Left cardiac atrium (tissue), 4 donors: Measurements from ENCODE around the gene KRT3. TPM values are rescaled to one million over a fixed set of nuclear protein-coding genes. Genes with fewer than 3 reads are reported as not detected.
"Not testable (repeated sequence)": the region's sequence is repeated elsewhere in the genome, so short reads cannot be mapped to it uniquely, and the experiment has no call there.

Experiments
- ATAC-seq, 2 donors: fragments of 200-7000 bp; cut with Tn5 transposase; one replicate each; pipeline ENCODE4 v1.9.1; 2020; ENCODE audit warnings: mild to moderate bottlenecking in 2 of 2, moderate library complexity in 2 of 2
- DNase-seq: peaks from one replicate; pipeline ENCODE4 v3.0.0-alpha.2; 2020
- intact Hi-C, 2 donors: fragments of 100-400 bp; cut with DNase I; formaldehyde crosslinking; loops; one replicate each; pipeline versions ENCODE4 v1.14.1 to v1.15.1; 2022 to 2023
- total RNA-seq, 2 donors: library from RNA; stranded (reverse); fragmentation: NEBNext Ultra II Directional; extraction: Animal tissue kit (Norgen Biotek cat#: 25700); gene quantifications; one replicate each; pipeline ENCODE4 v1.2.1, GENCODE V29; 2021
- donor health status: DM: no; HTN: yes; CAD: no.
- donor health status: DM: no; HTN: yes; CAD: no; lungs with severe emphysema.
- donor health status: DM: yes; HTN: yes; CAD: no.
- donor health status: Dilated cardiomyopathy.

KRT3 gene
- total RNA-seq, 2 donors from 2014 or later = not detected

- ATAC-seq (no peak), DNase-seq (no peak)
- intact Hi-C loops = no loop called here
Measured at GRCh38 chr12:52769354-52769753, 26.6 kb downstream of the KRT3 start.

- DNase-seq (no peak), ATAC-seq (no peak)
- intact Hi-C loops = no loop called here
Measured at GRCh38 chr12:52768479-52769200, 27.3 kb downstream of the KRT3 start.

- ATAC-seq (no peak), DNase-seq (no peak)
- intact Hi-C loops = no loop called here
Measured at GRCh38 chr12:52767427-52767826, 28.5 kb downstream of the KRT3 start.

DNA sequence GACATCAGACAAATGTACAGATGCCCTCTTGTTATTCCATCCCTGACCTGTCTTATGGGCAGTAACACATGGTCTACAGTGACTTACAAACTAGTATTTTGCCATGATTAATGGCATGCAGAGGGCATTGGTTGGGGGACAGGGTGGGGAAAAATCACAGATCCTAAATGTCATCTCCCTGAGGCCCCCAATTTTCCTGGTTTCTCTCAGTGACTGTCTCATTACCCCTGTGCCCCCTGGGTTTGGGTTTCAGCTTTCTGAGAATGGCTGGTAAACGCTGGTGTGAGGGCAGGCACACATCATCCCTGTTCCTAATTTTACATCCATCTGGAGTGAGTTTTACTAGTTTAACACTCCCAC, 28.9 kb downstream of the KRT3 start:
- DNase-seq = no peak
- ATAC-seq = no peak
- intact Hi-C loops = no loop called here

- DNase-seq = no peak
- intact Hi-C loops = no loop called here
- no peak for ATAC-seq
Measured at GRCh38 chr12:52766351-52767019, 29.4 kb downstream of the KRT3 start.

- intact Hi-C loops = no loop called here
- no peak for DNase-seq
- ATAC-seq = no peak
Measured at GRCh38 chr12:52765702-52766101, 30.2 kb downstream of the KRT3 start.

- DNase-seq = no peak
- intact Hi-C loops = no loop called here
- no peak for ATAC-seq
Measured at GRCh38 chr12:52763991-52764390, 31.9 kb downstream of the KRT3 start.

GRCh38 chr12:52763036-52763659, 32.8 kb downstream of the KRT3 start:
- no peak for ATAC-seq
- intact Hi-C loops = no loop called here
- DNase-seq = no peak

DNA sequence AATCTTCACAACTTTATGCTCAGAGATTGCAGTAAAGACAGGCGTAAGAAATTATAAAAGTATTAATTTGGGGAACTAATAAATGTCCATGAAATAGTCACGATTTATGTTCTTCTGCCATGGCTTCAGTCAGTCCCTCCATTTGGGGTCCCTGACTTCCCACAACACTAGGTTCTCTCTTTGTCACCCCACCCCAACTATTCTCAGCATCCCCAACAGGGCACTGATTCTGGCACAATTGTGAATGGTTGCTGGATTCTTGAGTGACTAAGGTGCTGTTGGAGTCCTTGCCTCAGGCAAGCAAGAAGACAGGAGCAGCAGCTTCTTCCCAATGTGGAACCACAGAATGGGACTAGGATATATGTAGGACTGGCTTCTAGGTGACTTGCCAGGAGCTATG, 34.1 kb downstream of the KRT3 start:
- no peak for ATAC-seq

DNA sequence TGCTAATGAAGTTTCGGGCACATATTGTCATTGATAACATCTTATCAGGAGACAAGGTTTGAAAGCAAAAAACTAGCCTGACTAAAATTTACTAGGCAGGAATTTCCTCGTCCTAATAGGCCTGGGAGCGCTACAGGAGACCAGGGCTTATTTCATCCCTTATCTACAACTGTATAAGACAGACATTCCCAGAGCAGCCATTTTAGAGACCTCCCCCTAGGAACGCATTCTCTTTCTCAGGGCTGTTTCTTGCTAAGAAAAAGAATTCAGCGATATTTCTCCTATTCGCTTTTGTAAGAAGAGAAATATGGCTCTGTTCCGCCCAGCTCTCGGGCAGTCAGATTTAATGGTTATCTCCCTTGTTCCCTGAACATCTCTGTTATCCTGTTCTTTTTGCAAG, 34.7 kb downstream of the KRT3 start:
- intact Hi-C loops, ATAC-seq, DNase-seq: not testable (repeated sequence)

More for the DNA sequence above, 34.1 kb downstream of the KRT3 start:
- intact Hi-C loops = no loop called here
- no peak for DNase-seq

GRCh38 chr12:52760623-52761022, 35.3 kb downstream of the KRT3 start:
- intact Hi-C loops = no loop called here
- DNase-seq (no peak), ATAC-seq (no peak)

- ATAC-seq (no peak), DNase-seq (no peak)
- intact Hi-C loops = no loop called here
Measured at GRCh38 chr12:52759695-52760094, 36.2 kb downstream of the KRT3 start.

DNA sequence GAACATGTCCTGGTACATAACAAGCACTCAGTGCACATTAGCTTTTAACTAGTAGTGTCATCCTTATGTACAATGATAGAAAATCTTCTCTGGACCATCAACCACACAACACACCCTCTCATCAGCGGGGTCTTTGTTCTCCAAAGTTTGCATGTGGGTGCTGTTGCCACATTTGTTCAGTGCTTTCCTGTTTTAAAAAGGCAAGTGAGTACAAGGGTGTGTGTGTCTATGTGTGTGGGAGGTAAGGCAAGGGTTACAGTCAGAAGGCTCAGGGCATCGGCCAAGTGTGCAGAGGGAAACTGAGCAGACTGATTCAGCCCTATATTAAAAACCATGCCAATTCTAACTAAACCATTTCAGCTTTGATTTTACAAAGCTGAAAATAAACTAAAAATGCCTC, 36.7 kb downstream of the KRT3 start:
- intact Hi-C loops = no loop called here
- DNase-seq (no peak), ATAC-seq (no peak)

- intact Hi-C loops = no loop called here
- ATAC-seq (no peak), DNase-seq (no peak)
Measured at GRCh38 chr12:52757449-52758176, 38.3 kb downstream of the KRT3 start.

- no peak for ATAC-seq
- DNase-seq = no peak
- intact Hi-C loops = no loop called here
Measured at GRCh38 chr12:52756281-52756960, 39.5 kb downstream of the KRT3 start.

DNA sequence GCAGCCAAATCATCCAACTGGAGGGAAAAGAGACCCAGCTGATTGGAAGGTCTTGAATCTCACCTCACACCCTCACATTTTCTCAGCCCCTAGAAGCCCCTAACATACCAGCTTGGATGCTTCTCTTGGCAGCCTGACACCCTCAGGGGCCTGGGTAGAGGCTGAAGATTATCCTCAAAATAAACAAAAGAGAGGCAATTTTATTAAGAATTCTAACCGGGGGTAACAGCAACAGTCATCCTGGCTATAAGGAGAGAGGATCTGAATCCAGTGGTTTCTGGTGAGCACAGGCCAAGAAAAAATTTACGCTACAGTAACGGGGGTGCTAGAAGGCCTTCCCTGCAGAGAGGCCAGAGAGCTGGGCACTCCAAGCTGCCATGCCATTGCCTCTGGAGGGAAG, 40.4 kb downstream of the KRT3 start:
- DNase-seq = no peak
- intact Hi-C loops = no loop called here
- no peak for ATAC-seq

DNA sequence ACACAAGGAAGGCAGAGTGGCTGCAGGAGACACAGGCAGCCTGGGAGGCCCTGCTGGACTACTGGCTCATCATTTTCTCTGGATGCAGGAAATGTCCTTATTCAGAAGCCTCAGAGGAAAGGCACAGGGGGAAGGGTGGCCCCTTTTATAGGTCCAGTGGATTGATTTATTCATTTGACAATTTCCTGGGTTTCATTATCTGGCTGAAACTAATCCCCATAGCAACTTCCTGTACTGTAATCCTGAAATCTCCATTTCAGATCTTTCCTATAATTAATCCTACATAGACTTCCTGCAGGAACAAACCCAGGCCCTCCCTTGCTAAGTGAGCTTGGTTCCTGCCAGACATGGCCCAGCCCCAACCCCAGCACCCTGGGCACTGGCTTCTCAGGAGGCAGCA, 41.8 kb downstream of the KRT3 start:
- no peak for DNase-seq
- ATAC-seq = no peak
- intact Hi-C loops = no loop called here

- intact Hi-C loops = no loop called here
- ATAC-seq (no peak), DNase-seq (no peak)
Measured at GRCh38 chr12:52753283-52753682, 42.6 kb downstream of the KRT3 start.

GRCh38 chr12:52752516-52752915, 43.4 kb downstream of the KRT3 start:
- ATAC-seq = no peak
- DNase-seq = no peak
- intact Hi-C loops = no loop called here

DNA sequence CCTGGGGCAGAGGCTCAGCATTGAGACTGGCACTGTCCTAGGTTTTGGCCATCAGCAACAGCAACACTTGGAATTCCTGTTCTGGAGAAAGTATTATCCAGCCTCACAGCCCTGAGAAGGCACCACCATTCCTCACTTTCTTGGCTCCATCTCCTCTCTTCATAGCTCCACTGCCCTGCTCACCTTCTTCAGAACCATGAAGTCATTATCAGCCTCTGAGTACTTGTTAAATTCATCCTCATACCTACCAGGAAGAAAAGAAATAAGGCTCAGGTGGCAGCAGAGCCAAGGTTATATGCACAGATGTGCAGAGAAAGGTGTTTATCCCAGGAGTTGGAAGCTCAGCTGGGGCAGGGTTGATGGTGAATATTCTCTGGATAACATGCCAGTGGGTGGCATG, 44.1 kb downstream of the KRT3 start:
- ATAC-seq = no peak
- intact Hi-C loops = no loop called here
- no peak for DNase-seq
